ENCODE results near the gene KCNK7.

- TF ChIP-seq, protein P1, sequence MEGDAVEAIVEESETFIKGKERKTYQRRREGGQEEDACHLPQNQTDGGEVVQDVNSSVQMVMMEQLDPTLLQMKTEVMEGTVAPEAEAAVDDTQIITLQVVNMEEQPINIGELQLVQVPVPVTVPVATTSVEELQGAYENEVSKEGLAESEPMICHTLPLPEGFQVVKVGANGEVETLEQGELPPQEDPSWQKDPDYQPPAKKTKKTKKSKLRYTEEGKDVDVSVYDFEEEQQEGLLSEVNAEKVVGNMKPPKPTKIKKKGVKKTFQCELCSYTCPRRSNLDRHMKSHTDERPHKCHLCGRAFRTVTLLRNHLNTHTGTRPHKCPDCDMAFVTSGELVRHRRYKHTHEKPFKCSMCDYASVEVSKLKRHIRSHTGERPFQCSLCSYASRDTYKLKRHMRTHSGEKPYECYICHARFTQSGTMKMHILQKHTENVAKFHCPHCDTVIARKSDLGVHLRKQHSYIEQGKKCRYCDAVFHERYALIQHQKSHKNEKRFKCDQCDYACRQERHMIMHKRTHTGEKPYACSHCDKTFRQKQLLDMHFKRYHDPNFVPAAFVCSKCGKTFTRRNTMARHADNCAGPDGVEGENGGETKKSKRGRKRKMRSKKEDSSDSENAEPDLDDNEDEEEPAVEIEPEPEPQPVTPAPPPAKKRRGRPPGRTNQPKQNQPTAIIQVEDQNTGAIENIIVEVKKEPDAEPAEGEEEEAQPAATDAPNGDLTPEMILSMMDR (IDR thresholded peaks at IDR 0.05; ENCODE audit: borderline replicate concordance, extremely low read depth, low read length, poor library complexity, severe bottlenecking): no peak
- no peak for TF ChIP-seq EZH2 (IDR thresholded peaks at IDR 0.05; ENCODE audit: borderline replicate concordance, low read depth, low read length, severe bottlenecking)
These were observed 35.6 kb downstream of the KCNK7 start for GRCh38 chr11:65559951-65560537.
